Stimulated activated CD8-positive, alpha-beta memory T cell treated with anti-CD3 and anti-CD28 coated beads, Interleukin-2, amount 100 ng/mL, for 48 hours (primary cell): ENCODE data around the gene PTPRN2.
"Not testable (repeated sequence)": the region's sequence is repeated elsewhere in the genome, so short reads cannot be mapped to it uniquely, and the experiment has no call there.

Experiments used
- DNase-seq, 2 donors: peaks; one replicate each; pipeline ENCODE4 v3.0.0-alpha.2; 2020; ENCODE audit warnings: low read depth in 2 of 2

Gene PTPRN2

DNA sequence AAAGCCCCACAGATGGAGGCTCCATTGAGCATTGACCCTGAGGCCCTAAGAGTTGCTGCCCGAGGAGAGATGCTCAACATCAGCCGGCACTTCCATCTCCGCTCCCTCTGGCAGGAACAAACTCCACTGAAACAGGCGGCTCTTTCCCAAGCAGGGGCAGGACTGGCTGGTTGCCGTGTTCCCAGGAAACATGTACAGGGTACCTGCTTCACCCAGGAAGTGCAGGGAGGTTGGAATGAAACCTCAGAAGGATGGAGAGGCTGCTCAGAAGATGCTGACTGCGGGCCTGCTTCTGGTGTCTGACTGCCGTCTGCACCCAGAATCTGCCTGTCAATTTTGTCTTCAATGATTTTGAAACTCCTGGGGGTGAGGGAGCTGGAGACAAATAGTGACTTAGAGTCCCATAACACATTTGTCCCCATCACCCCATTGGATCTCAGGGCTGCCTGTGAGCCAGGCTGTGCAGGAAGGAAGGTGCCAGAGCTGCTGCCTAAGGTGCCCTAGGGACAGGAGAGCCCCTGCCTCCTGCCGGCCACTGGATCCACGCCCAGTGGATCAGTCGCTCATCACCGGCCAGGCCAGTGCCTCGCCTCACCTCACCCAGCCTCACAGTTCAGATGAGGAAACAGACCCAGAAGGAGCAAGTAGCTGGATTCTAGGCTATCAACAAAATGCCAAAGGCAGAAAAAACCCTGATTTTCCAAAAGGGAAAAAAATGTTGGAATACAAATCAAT, 237.3 kb downstream of the PTPRN2 start:
- DNase-seq = no peak

- no peak for DNase-seq
These were observed 239.2 kb downstream of the PTPRN2 start for GRCh38 chr7:158348446-158348845.

GRCh38 chr7:158348039-158348438, 239.6 kb downstream of the PTPRN2 start:
- not testable (repeated sequence) for DNase-seq

DNA sequence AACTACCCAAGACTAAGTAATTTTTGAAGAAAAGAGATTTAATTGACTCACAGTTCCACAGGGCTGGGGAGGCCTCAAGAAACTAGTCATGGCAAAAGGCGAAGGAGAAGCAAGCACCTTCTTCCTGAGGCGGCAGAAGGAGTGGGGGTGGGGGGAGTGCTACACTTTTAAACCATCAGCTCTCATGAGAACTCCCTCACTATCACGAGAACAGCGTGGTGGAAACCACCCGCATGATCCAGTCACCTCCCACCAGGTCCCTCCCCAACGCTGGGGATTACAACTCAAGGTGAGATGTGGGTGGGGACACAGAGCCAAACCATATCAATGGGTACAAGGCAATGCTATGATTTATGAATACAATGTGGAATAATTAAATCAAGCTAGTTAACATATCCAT, 241.9 kb downstream of the PTPRN2 start:
- no peak for DNase-seq

DNA sequence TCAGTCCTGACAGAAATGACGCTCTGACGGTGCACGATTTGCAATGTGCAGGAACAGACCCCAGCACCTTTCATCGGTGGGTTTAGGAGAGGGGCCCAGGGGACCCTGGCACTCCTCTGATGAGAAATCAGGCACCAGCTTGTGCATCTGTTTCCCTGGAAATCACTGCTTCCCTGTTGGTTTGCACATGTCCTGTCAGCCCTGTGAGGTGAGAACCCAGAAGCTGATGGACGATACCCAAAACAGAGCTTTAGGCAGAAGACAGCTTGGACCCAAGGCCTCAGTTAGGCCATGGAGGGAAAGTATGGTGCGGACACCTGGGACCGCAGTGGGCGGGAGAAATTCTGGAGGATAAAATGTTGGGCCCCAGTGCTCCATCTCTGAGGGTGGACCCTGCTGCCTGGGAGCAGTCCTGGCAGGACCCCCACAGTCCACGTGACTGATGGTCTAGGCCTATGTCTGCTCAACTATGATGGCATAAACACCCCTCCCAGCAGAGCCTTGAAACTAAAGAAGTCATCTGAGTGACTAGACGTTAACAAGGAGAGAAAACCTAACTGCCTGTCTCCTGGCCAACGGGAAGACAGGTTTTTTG, 242.8 kb downstream of the PTPRN2 start:
- DNase-seq = no peak

DNA sequence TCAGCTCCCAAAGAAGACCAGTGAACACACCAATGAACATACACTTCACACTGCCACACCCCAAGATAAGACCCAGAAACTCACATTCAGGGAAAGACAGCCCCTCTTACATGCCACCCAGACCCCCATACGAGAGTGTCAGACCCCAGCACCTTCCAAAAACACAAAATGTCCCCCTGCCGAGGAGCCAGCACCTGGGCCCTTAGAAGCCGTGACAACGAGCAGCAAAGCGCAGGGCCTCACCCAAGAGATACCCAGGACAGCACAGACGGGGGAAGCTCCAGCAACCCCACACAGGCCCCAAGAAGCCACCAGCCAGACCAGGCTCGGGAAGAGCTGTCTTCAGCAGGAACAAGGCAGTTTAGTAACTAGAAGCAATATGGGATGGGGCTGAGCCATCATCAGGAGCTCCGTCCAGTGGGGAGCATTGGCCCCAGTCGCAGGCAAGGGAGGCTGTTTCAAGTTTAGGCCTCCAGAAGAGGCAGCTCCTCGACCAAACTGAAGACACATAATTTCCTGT, 243.6 kb downstream of the PTPRN2 start:
- no peak for DNase-seq

DNA sequence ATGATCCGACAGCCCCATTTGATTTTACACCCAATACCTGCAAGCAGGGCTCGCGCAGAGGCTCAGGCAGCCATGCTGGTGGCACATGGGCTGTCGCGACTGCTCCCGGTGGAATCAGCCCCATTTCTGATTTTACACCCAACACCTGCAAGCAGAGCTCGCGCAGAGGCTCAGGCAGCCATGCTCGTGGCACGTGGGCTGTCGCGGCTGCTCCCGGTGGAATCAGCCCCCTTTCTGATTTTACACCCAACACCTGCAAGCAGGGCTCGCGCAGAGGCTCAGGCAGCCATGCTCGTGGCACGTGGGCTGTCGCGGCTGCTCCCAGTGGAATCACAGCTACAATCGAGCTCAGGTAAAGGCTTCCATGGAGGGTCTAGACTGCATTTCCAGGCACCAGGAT, 244.1 kb downstream of the PTPRN2 start:
- DNase-seq = no peak

GRCh38 chr7:158341097-158341496, 246.5 kb downstream of the PTPRN2 start:
- DNase-seq = not testable (repeated sequence)

DNA sequence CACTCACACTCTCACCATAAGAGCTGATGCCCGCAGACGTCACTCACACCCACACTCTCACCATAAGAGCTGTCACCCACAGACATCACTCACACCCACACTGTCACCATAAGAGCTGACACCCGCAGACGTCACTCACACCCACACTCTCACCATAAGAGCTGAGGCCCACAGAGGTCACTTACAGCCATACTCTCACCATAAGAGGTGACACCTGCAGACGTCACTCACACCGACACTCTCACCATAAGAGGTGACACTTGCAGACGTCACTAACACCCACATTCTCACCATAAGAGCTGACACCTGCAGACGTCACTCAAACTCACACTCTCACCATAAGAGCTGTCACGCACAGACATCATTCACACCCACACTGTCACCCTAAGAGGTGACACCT, 250.7 kb downstream of the PTPRN2 start:
- not testable (repeated sequence) for DNase-seq

GRCh38 chr7:158332516-158332915, 255.1 kb downstream of the PTPRN2 start:
- DNase-seq = not testable (repeated sequence)

DNA sequence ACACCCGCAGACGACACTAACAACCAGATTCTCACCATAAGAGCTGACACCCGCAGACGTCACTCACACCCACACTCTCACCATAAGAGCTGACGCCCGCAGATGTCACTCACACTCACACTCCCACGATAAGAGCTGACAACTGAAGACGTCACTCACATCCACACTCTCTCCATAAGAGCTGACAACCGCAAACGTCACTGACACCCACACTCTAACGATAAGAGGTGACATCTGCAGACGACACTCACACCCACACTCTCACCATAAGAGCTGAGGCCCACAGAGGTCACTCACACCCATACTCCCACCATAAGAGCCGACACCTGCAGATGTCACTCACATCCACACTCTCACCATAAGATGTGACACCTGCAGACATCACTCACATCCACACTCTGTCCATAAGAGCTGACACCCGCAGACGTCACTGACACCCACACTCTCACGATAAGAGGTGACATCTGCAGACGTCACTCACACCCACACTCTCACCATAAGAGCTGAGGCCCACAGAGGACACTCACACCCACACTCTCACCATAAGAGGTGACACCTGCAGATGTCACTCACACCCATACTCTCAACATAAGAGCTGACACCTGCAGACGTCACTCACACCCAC, 255.7 kb downstream of the PTPRN2 start:
- DNase-seq = not testable (repeated sequence)

- DNase-seq = no peak
These were observed 257.9 kb downstream of the PTPRN2 start for GRCh38 chr7:158329686-158330085.

GRCh38 chr7:158329014-158329610, 258.5 kb downstream of the PTPRN2 start:
- DNase-seq = no peak

DNA sequence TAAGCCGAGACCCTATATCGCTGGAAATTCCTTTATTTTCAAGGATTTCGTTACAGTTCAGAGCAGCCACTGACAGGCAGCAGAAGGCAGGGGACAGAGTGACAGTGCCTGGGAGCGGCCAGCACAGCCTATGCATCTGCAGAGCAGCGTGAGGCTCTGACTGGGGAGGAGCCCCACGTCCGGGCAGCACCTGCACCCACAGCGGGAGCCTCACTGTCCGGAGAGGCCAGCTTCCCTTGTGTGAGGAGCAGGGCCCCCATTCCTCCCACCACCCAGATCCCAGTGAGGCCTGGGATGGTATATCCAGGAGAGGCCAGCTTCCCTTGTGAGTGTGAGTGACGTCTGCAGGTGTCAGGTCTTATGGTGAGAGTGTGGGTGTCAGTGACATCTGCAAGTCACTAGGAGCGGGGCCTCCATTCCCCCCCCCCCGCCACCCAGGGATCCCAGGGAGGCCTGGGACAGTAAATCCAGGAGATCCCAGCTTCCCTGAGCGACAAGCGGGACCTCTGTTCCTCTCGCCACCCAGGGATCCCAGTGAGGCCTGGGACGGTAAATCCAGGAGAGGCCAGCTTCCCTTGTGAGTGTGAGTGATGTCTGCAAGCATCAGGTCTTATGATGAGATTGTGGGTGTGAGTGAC, 259.1 kb downstream of the PTPRN2 start:
- no peak for DNase-seq

DNA sequence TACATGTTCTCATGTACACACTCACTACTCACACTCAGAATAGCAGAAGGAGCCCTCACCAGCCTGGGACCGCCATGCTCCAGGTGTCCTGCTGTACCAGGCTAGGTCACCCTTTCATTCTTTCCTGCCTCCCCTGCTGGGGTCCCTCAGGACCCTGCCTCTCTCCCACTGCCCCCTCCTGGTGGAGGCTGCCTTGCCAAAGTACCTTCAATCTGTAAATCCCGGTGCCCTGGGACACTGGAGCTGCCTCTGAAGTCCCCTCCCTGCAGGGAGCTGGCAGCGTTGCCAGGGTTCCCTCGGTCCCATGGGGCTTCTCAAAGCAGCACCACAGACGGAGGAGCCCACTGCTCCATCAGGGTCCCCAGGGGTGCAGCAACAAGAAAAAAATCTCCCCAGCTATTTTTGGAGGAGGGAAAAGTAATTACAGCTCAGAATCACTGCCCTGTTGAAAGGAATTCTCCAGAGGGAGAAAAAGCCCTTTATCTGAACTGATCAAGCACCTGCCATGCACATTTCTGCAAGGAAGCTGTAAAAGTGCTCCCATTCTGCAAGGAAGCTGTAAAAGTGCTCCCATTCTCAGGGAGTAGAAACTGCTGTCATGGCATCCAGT, 259.9 kb downstream of the PTPRN2 start:
- no peak for DNase-seq

GRCh38 chr7:158327012-158327411, 260.6 kb downstream of the PTPRN2 start:
- no peak for DNase-seq

DNA sequence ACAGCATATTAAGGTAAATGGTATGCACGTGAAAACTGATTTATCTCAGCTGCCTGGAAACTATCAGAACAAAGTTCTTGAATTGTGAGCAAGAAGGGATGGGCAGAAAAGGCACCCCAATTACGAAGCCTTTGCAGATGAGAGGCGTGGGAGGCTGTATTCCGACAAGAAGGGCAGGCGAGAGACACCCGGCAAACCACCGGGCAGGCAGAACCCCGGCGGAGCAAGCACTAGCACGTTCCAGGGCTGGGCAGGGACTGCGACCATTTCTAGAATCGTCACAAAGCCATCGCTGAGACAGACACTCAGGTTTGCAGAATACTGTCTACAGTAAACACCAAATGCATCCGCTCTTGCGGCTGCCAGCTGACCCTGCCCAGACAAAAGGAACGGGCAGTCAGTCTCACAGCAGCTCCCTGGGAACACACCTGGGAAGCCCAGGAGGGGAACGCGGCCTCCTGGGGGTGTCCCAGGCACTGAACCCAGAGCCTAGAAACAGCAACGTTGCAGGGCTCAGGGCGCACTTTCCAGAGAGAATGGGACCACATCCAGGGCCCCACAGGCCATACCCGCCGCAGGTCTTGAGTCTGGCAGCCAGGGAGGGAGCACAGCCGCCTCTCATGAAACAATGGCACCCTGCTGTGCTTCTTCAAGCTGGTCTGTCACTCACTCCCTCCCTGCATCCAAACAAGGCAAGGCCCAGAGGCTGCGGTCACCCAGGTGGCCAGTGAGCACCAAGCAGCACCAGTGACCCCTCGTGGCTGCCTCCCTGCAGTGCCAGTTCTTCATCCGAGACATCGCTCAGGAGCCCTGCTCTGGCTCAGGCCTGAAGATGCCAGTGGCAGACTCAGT, 261.9 kb downstream of the PTPRN2 start:
- no peak for DNase-seq

- no peak for DNase-seq
These were observed 262.9 kb downstream of the PTPRN2 start for GRCh38 chr7:158324397-158325360.

GRCh38 chr7:158323741-158324396, 263.8 kb downstream of the PTPRN2 start:
- DNase-seq = no peak
